Body of pancreas (tissue), 4 donors: ENCODE data around the gene RPL35. TPM values are rescaled to one million over a fixed set of nuclear protein-coding genes. Genes with fewer than 3 reads are reported as not detected.

ENCODE experiments used
- ATAC-seq: fragments of 150-250 bp; one replicate; pipeline ENCODE4 v1.9.1; 2016
- DNase-seq, 4 donors: peaks; one replicate each; pipeline ENCODE4 v3.0.0-alpha.2; 2019
- H3K27ac ChIP-seq, 4 donors: fragments of 200-600 bp; sonication (generic); 1 replicate in 3 of 4; 2 replicates in 1 of 4; pipeline versions ENCODE4 v1.5.1 to v1.6.1; 2016 to 2019; ENCODE audit warnings: mild to moderate bottlenecking in 1 of 4, mixed read lengths in 1 of 4, moderate library complexity in 1 of 4
- H3K27me3 ChIP-seq, 2 donors: fragments of 200-600 bp; sonication (generic); one replicate each; pipeline ENCODE4 v1.6.0; 2016; ENCODE audit warnings: mild to moderate bottlenecking in 1 of 2
- H3K36me3 ChIP-seq, 2 donors: fragments of 200-600 bp; sonication (generic); replicated peaks in 1 of 2; 2 replicates each; pipeline ENCODE4 v1.5.1; 2016; ENCODE audit warnings: low read depth in 2 of 2; ENCODE audit not compliant: insufficient read depth in 1 of 2
- H3K4me1 ChIP-seq: fragments of 200-600 bp; sonication (generic); one replicate; pipeline ENCODE4 v1.6.0; 2016
- H3K4me3 ChIP-seq, 2 donors: fragments of 200-600 bp; sonication (generic); 1 replicate in 1 of 2; 2 replicates in 1 of 2; pipeline ENCODE4 v1.5.1; 2016 to 2019
- H3K9me3 ChIP-seq, 3 donors: fragments of 200-600 bp; sonication (generic); 1 replicate in 2 of 3; 2 replicates in 1 of 3; pipeline ENCODE4 v1.5.1; 2016
- POLR2A ChIP-seq, 3 donors: fragments of 450-650 bp; IDR thresholded peaks; one replicate each; pipeline ENCODE4 v1.6.1; 2016; ENCODE audit warnings: antibody characterized with exemption in 3 of 3, mild to moderate bottlenecking in 2 of 3
- WGBS, 2 donors: methylation state at CpG; one replicate each; pipeline ENCODE4 v1.1.5; 2017; 5-methylcytosine and 5-hydroxymethylcytosine counted together
- intact Hi-C: fragments of 100-400 bp; cut with DNase I; formaldehyde crosslinking; loops from one replicate; pipeline ENCODE4 v1.15.1; 2023
- total RNA-seq, 2 donors: library from RNA; depleted of rRNA; stranded (reverse); fragments of >200 nt; gene quantifications; one replicate each; pipeline ENCODE4 v1.1.0, GENCODE V29; 2016
- TF ChIP-seq, protein P1 (sequence below), 7 experiments: fragments of 450-650 bp in 4 of 7; fragments of 200-600 bp in 3 of 7; sonication (generic) in 3 of 7; IDR thresholded peaks; one replicate each; pipeline ENCODE4 v1.5.1; 2016 to 2019; ENCODE audit warnings: antibody characterized with exemption in 7 of 7

Gene RPL35
- total RNA-seq, 2 donors from 2014 or later: 1,031 to 1,035 TPM

DNA sequence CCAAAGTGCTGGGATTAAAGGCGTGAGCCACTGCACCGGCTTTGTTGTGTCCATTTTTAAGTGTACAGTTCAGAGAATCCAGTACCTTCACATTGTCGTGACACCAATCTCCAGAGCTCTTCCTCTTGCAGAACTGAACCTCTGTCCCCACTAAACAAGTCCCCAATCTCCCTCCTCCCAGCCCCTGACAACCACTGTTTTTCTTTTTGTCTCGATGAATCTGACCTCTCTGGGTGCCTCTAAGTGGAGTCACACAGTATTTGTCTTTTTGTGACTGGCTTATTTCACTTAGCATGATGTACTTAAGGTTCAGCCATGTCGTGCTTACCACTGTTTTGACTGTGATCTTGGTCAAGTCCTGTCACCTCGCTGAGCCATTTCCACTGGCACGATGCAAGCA is 6.9 kb downstream of the RPL35 start:
- Histone ChIP-seq H3K27ac (no peak overlapping the region), H3K27me3 (no peaks in the 10 kb centered on the region), H3K4me1 (peaks cover 33% of the 10 kb centered on the region), H3K36me3 (peaks cover 14 to 21% of the 10 kb centered on the region in 2 donors), H3K4me3 (no peak overlapping the region), H3K9me3 (no peaks in the 10 kb centered on the region)
- ATAC-seq (no peak), DNase-seq (no peak)
- intact Hi-C loops: loop anchor here (2.0 to 10.0 kb wide), 2 partner anchors 82 to 290 kb away; partner anchors contain the start of gene SCAI
- WGBS, 2 donors: 55 to 59% methylated on average over 7 of the region's 7 CpGs
- TF ChIP-seq, protein P1, sequence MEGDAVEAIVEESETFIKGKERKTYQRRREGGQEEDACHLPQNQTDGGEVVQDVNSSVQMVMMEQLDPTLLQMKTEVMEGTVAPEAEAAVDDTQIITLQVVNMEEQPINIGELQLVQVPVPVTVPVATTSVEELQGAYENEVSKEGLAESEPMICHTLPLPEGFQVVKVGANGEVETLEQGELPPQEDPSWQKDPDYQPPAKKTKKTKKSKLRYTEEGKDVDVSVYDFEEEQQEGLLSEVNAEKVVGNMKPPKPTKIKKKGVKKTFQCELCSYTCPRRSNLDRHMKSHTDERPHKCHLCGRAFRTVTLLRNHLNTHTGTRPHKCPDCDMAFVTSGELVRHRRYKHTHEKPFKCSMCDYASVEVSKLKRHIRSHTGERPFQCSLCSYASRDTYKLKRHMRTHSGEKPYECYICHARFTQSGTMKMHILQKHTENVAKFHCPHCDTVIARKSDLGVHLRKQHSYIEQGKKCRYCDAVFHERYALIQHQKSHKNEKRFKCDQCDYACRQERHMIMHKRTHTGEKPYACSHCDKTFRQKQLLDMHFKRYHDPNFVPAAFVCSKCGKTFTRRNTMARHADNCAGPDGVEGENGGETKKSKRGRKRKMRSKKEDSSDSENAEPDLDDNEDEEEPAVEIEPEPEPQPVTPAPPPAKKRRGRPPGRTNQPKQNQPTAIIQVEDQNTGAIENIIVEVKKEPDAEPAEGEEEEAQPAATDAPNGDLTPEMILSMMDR (IDR thresholded peaks at IDR 0.05): no peak
- TF ChIP-seq POLR2A (IDR thresholded peaks at IDR 0.05): no peak

DNA sequence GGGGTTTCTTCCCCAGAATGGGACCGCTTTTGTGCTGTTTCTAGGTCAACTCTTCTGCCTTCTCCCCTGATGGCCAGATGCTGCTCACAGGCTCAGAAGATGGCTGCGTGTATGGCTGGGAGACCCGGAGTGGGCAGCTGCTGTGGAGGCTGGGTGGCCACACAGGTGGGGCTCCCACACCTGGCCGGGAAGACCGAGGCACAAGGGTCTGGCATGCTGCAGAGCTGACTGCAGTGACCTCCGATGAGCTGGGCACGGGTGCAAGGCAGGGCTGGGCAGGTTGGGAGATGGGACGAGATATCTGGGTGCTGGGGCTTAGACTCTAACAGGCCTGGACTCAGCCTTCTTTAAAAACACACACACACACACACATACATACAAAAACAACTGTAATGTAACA is 7.6 kb downstream of the RPL35 start:
- Histone ChIP-seq H3K9me3 (no peaks in the 10 kb centered on the region), H3K27me3 (no peaks in the 10 kb centered on the region), H3K36me3 (peaks cover 14 to 15% of the 10 kb centered on the region in 2 donors), H3K4me3 (no peak overlapping the region), H3K4me1 (peaks cover 26% of the 10 kb centered on the region), H3K27ac (no peak overlapping the region)
- TF ChIP-seq, protein P1 (IDR thresholded peaks at IDR 0.05): no peak
- no peak for TF ChIP-seq POLR2A (IDR thresholded peaks at IDR 0.05)
- no peak for DNase-seq
- no peak for ATAC-seq
- intact Hi-C loops: loop anchor here (2.0 to 10.0 kb wide), 2 partner anchors 81 to 291 kb away; partner anchors contain the start of gene SCAI
- 71 to 82% methylated on average over 1 to 8 of the region's 8 CpGs for WGBS, 2 donors

DNA sequence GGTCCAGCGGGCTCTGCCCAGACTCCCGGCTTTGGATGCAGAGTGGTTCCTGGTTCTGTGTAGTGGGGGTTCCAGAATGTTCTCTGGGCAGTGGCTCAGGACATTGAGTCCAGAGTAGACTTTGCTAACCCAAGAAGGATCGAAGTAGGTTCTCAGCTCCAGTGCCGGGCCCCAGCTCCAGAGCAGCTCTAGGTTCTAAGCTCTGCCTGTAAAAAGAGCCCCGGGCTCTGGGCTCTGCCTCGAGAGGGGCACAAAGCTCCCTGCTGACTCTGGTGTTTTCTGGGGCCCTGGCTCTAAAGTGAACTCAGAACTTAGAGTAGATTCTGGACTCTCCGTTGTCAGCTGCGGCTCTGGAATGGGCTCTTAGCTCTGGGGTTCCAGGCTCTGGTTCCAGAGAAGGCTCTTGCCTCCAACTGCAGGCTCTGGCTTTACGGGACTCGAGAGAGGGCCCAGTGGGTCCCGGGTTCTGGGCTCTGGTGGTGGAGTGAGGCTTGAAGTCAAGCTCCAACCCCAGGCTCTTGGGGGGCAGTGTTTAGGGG is 8.1 kb downstream of the RPL35 start:
- H3K27ac ChIP-seq: no peak overlapping the region
- no peak for DNase-seq
- ATAC-seq: no peak

DNA sequence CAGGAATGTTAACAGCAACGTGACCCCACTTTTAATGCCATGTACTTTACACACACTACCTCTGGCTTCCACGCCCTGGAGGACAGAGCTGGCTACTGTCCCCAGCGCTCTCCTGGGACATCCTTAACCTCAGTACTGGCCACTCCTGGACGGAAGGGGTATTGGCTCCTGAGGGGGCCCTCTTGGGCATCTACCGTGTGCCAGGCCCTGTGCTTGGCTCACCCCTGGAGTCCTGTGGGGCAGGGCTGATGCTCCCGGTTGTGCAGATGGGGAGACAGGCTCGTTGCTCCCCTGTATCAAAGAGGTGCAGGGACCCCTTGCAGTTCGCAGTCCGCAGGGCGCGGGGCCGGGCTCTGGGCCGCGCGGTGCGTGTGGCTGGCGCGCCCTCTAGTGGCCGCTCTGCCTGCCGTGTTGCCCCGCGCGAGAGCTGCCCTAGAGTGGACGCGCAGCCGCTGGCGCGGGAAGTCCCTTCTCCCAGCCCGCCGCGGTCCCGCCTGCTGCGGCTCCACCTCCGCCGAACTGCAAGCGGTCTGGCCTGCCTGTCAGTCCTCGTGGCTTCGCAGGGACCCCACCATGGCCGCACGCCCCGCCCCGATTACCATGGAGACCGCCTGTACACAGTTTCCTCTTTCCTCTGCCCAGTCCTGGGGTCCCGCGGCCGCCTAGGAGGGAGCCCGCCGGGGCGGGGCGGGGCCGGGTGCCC is 8.8 kb downstream of the RPL35 start, which contains the start of gene WDR38:
WDR38 (plus strand) TSS at position 632 of the 703 bp plus-strand sequence. CDS start 72 bp downstream, outside the sequence.
- intact Hi-C loops: loop anchor here (10.0 kb wide), 1 partner anchor 292 kb away; the partner anchor contains the start of gene SCAI
- H3K4me3 ChIP-seq: peak within 1 kb of the TSS in 1 of 2 donors; percentile 9
- H3K36me3 ChIP-seq: peaks cover 5 to 10% of the 10 kb centered on the region in 2 donors
- H3K27ac ChIP-seq: no peak within 1 kb of the TSS
- ATAC-seq: peak; percentile 89
- peaks cover 14% of the 10 kb centered on the region for H3K4me1 ChIP-seq
- H3K27me3 ChIP-seq: no peaks in the 10 kb centered on the region
- DNase-seq: peak; percentile 75 to 83 (median 76)
- 1 to 7% methylated on average over 5 to 51 of the region's 51 CpGs for WGBS, 2 donors
- no peaks in the 10 kb centered on the region for H3K9me3 ChIP-seq
- TF ChIP-seq, protein P1 (IDR thresholded peaks at IDR 0.05): peak; percentile 96 to 99 (median 98)
- TF ChIP-seq POLR2A (IDR thresholded peaks at IDR 0.05): no peak

More for the DNA sequence above, 8.1 kb downstream of the RPL35 start:
- no peaks in the 10 kb centered on the region for H3K27me3 ChIP-seq
- intact Hi-C loops: loop anchor here (2.0 to 10.0 kb wide), 2 partner anchors 81 to 291 kb away; partner anchors contain the start of gene SCAI
- WGBS, 2 donors: 52 to 66% methylated on average over 10 to 11 of the region's 11 CpGs
- peak overlapping the region in 1 of 2 donors; percentile 9 for H3K4me3 ChIP-seq
- H3K4me1 ChIP-seq: peaks cover 21% of the 10 kb centered on the region
- no peaks in the 10 kb centered on the region for H3K9me3 ChIP-seq
- H3K36me3 ChIP-seq: peaks cover 12 to 14% of the 10 kb centered on the region in 2 donors
- TF ChIP-seq POLR2A (IDR thresholded peaks at IDR 0.05): no peak
- TF ChIP-seq, protein P1 (IDR thresholded peaks at IDR 0.05): no peak
